ENCODE results near the gene ELOVL1.

- TF ChIP-seq, protein P1, sequence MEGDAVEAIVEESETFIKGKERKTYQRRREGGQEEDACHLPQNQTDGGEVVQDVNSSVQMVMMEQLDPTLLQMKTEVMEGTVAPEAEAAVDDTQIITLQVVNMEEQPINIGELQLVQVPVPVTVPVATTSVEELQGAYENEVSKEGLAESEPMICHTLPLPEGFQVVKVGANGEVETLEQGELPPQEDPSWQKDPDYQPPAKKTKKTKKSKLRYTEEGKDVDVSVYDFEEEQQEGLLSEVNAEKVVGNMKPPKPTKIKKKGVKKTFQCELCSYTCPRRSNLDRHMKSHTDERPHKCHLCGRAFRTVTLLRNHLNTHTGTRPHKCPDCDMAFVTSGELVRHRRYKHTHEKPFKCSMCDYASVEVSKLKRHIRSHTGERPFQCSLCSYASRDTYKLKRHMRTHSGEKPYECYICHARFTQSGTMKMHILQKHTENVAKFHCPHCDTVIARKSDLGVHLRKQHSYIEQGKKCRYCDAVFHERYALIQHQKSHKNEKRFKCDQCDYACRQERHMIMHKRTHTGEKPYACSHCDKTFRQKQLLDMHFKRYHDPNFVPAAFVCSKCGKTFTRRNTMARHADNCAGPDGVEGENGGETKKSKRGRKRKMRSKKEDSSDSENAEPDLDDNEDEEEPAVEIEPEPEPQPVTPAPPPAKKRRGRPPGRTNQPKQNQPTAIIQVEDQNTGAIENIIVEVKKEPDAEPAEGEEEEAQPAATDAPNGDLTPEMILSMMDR (IDR thresholded peaks at IDR 0.05; ENCODE audit: low read depth, low read length, poor library complexity, severe bottlenecking) = no peak
- no peak for TF ChIP-seq EZH2phosphoT487 (IDR thresholded peaks at IDR 0.05; ENCODE audit: borderline replicate concordance, low read length)
Observed at GRCh38 chr1:43339584-43340232, 28.1 kb downstream of the ELOVL1 start.
